Cardiac atrium fibroblast (primary cell): ENCODE measurements around the gene PPP6R3. TPM values are rescaled to one million over a fixed set of nuclear protein-coding genes. Genes with fewer than 3 reads are reported as not detected.

Source experiments
- total RNA-seq: library from RNA; depleted of rRNA; stranded (reverse); fragments of >200 nt; gene quantifications from 2 replicates; pipeline ENCODE4 v1.2.3, GENCODE V29; 2015

PPP6R3 gene
- 60.9 and 61.2 TPM in 2 replicates for total RNA-seq

GRCh38 chr11:68460741-68461574 lies at the start of gene PPP6R3:
PPP6R3 (plus strand) TSS chr11:68460752; CDS start chr11:68537665, 76,913 bp downstream.

Other genes with a start within 250 kb of the PPP6R3 start
- 14.8 and 14.9 TPM in 2 replicates for gene KMT5B, start 247.5 kb upstream of the PPP6R3 start, total RNA-seq
- gene C11orf24, start 188.8 kb upstream of the PPP6R3 start, total RNA-seq = 50.7 and 67.1 TPM in 2 replicates
- gene LRP5, start 148.2 kb upstream of the PPP6R3 start, total RNA-seq = 37.6 and 45.0 TPM in 2 replicates
- 0.49 TPM in 1 of 2 replicates, not detected in the other for gene GAL, start 223.8 kb downstream of the PPP6R3 start, total RNA-seq